Esophagus muscularis mucosa (tissue), 3 donors: Measurements from ENCODE around the gene ASB5.

Source experiments
- POLR2A ChIP-seq: fragments of 450-650 bp; IDR thresholded peaks from one replicate; pipeline ENCODE4 v1.6.1; 2017; ENCODE audit warnings: antibody characterized with exemption, moderate library complexity, mild to moderate bottlenecking, low read depth
- POLR2AphosphoS5 ChIP-seq, 2 donors: sonication (generic); formaldehyde crosslinking; IDR thresholded peaks; one replicate each; pipeline ENCODE4 v1.6.1; 2017; ENCODE audit warnings: antibody characterized with exemption in 2 of 2
- TF ChIP-seq, protein P1 (sequence below), 3 experiments: fragments of 200-600 bp in 2 of 3; fragments of 450-650 bp in 1 of 3; sonication (generic) in 2 of 3; IDR thresholded peaks; one replicate each; pipeline ENCODE4 v1.5.1; 2017 to 2019; ENCODE audit warnings: antibody characterized with exemption in 3 of 3, mild to moderate bottlenecking in 2 of 3, moderate library complexity in 1 of 3

DNA sequence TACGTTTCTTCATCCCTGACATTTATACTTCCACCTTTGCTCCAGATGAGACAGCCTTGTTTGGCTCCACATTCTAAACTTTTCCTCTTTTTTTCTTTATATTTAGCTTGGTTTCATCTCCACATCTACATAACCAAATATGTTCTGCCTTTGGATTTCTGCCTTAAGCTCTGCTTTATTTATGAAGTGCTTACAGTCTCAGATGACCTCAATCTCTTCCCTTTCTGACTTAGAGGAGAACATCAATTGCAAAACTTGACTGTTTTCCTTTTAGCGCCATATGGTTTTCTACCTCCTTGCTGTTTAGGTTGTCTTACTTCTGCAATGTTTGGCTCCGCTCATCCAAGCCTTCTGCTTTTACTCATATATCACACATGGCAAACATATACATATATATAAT lies 7.5 kb downstream of the ASB5 start:
- TF ChIP-seq, protein P1, sequence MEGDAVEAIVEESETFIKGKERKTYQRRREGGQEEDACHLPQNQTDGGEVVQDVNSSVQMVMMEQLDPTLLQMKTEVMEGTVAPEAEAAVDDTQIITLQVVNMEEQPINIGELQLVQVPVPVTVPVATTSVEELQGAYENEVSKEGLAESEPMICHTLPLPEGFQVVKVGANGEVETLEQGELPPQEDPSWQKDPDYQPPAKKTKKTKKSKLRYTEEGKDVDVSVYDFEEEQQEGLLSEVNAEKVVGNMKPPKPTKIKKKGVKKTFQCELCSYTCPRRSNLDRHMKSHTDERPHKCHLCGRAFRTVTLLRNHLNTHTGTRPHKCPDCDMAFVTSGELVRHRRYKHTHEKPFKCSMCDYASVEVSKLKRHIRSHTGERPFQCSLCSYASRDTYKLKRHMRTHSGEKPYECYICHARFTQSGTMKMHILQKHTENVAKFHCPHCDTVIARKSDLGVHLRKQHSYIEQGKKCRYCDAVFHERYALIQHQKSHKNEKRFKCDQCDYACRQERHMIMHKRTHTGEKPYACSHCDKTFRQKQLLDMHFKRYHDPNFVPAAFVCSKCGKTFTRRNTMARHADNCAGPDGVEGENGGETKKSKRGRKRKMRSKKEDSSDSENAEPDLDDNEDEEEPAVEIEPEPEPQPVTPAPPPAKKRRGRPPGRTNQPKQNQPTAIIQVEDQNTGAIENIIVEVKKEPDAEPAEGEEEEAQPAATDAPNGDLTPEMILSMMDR (IDR thresholded peaks at IDR 0.05) = no peak
- no peak for TF ChIP-seq POLR2A
- TF ChIP-seq POLR2AphosphoS5 (IDR thresholded peaks at IDR 0.05) = no peak
